Hematopoietic multipotent progenitor cell treated with erythropoietin and hydrocortisone succinate and interleukin-3 and kit ligand, for 4 days (in vitro differentiated cells): ENCODE data around the gene RUFY2.
A peak's percentile ranks its signal among the peaks of the same experiment; 100 is the strongest.
"Not testable (repeated sequence)": the region's sequence is repeated elsewhere in the genome, so short reads cannot be mapped to it uniquely, and the experiment has no call there.

Experiments used
- DNase-seq: peaks from one replicate; pipeline ENCODE4 v3.0.0-alpha.2; 2015

The RUFY2 gene

DNA sequence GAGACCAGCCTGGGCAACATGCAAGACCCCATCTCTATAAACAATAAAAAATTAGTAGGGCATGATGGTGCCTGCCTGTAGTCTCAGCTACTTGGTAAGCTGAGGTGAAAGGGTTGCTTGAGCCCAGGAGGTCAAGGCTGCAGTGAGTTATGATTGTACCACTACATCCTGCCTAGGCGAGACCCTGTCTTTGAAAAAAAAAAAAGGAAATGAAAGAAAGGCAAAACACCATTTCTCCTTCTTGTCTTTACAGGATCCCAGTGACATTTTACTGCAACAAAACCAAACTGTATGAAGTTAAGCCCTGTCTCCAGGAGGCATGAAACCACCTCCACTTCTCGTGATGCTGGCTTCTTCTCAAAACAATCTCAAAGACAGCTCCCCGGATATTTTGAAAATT, 44.5 kb downstream of the RUFY2 start:
- DNase-seq = no peak

DNA sequence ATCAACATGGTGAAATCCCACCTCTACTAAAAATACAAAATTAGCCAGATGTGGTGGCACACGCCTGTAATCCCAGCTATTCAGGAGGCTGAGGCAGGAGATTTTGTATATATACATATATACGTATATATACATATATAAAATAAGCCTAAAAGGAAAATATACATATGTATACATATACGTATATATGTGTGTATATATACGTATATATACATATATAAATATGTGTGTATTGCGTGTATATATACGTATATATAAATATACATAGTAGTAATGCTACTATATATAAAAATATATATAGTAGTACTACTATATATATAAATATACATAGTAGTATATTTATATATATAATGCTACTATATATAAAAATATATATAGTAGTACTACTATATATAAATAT, 47.9 kb downstream of the RUFY2 start:
- DNase-seq = no peak

DNA sequence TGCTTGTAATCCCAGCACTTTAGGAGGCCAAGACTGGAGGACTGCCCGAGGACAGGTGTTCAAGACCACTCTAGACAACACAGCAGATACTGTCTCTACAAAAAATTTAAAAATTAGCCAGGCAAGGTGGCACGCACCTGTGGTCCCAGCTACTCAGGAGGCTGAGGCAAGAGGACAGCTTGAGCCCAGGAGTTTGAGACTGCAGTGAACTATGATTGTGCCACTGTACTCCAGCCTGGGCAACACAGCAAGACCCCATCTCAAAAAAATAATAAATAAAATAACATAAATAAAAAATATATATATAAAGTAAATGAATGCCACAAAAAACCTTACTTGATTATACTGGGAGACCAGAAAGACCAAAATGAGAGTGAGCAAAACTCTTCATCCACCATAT, 53.5 kb downstream of the RUFY2 start:
- no peak for DNase-seq

DNA sequence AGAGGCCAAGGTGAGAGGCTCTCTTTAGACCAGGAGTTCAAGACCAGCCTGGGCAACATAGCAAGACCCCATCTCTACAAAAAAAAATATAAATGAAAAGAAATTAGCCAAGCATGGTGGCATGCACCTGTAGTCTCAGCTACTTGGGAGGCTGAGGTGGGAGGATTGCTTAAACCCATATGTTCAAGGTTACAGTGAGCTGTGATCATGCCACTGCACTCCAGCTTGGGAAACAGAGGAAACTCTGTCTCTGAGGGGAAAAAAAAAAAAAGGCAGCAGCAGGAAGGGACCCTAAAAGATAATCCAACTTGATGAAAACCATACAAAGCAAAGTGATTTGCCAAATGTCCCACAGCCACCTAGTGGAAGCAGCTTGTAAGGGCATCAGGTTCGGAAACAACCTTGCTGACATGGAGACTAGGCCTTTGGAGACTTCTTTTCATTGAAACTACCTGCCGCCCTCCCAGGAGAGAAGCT, 58.8 kb downstream of the RUFY2 start:
- DNase-seq = peak; percentile 81

DNA sequence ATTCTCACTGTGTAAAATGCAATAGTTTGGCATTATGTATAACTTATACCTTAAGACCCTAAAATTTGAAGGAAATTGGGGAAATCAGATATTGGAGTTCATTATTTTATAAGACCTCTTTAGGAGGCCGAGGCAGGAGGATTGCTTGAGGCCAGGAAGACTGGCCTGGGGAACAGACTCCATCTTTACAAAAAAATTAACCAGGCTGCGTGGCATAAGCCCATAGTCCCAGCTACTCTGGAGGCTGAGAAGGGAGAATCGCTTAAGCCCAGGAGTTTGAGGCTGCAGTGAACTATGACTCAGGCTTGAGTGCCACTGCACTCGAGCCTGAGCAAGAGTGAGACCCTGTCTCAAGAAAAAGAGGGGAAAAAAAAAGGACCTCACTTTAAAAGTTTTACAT, 60.3 kb downstream of the RUFY2 start:
- no peak for DNase-seq

DNA sequence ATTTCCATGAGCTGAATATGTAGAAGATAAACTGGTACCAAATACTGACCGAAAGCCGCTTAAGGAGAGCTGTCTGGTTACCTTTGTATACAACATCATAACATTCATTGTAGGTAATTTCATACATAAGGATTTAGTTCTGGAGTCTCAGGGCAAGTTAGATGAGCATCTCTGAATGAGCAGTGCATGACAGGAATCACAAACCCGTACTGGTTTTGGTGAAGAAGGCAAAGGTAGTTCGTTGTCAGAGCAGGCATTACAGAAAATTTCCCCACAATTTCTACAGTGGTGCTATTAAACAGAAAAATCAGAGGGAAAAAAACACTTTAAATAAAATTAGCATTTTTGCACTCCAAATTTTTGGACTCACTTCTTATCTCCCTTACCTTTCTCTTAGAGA, 61.5 kb downstream of the RUFY2 start:
- no peak for DNase-seq

DNA sequence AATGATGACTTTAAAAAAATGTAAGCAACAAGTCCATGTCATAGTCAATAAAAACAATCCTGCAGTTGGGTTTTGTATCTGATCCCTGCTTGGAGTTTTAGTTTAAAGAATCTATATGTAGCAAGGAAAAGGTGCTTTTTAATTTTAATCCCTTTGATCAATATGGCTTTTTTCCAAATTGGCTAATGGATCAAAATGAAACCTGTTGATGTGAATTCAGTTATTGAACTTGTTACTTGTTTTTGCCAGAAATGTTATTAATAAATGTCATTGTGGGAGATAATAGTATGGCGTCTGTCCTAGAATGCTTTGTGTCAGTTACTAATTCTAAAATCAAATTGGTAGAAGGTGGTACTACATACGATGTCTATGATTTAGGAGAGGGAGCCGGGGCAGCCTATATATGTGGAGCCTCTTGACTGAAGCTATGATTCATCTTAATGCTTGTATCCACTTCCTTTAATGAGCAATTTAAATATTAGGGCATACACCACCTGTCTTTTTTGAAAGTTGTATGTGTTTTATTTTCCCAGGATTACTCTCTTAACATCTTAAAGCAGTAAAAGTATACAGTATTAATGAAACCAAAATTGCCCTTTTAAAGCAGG, 64.1 kb downstream of the RUFY2 start:
- peak; percentile 22 for DNase-seq

DNA sequence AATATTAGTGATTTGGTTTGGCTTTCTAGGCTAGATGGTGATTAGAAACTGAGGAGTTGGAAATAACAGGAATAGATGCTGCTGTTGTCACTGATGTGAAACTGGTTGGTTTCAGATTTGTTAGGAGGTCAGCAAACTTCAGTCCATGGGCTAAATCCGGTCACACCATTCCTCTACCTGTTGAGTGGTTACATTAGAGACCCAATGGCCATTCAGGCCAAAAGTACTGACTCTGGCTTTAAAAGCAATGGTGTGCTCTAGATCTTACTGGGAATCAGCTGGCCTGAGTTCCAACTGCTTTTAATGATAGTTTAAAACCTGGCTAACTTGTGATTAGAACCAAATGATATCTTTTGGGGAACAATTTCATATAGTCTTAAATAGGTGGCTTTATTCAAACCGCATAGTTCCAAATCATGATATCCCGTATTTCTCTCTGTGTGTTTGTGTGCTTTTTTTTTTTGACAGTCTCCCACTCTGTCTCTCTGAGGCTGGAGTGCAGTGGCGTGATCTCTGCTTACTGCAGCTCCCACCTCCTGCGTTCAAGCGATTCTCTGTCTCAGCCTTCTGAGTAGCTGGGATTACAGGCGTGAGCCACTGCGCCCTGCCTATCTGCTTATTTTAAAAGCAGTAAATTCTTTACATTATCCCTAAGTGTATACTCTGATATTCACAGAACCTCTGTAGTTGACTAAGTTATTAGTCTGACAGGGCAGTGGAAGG, 66.6 kb downstream of the RUFY2 start:
- DNase-seq = no peak

DNA sequence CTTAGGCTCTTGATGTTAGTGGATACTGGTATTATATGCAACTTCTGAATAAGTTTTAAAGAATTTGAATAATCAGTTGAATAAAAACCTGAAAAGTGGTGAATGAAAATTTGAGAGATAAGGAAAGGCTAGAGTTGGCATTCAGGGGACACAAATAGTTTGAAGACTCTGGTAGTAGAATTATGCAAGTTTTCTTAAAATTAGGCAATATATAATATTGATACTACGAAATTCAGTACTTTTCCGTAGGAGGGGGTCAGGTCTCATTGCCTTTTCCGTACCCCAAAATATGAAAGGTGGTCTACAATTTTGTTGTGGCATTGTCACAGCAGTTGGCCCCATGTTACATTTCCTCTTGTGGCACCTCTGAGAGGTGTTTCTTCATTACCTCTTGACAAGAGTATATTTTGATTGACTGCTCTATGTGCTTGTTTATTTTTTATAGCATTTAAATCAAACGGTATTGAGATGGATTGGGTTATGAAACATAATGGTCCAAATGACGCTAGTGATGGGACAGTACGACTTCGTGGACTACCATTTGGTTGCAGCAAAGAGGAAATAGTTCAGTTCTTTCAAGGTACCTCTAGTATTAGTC, 70.2 kb downstream of the RUFY2 start:
- no peak for DNase-seq

DNA sequence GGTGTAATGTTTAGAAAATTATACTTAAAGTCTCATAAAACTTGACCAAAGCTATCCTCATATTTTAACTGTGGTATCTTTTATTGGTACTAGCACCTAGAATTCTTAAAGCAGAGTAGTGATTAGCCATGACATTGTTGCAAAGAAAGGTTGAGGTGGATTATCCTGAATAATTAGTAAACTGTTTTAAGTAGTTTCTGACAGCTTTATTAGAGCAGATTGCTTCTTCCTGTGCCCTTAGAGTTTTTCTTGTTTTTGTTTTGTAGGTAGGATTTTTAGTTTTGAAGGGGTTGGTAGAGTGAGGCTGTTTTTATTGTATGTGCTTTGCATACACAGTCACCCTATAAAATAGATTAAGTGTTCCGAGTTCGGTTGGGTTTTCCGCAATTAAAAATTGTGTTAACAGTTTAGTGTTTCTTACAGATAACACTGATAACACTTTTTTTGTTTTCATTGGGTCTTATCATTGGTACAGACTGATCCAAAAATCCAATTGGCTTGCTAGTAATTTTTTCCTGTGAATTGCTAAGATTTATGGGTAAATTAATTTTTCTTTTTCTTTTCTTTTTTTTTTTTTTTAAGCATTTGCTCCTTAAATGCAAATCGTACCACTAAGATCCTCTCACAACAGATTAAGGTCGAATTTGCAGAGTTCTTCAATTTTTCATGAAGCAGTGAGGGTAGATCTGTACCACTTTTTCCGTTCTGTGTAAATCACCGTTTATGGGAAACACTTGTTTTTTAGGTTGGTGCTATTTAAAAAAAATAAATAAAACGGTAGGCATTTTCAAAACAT, 72.2 kb downstream of the RUFY2 start:
- peak; percentile 34 for DNase-seq

DNA sequence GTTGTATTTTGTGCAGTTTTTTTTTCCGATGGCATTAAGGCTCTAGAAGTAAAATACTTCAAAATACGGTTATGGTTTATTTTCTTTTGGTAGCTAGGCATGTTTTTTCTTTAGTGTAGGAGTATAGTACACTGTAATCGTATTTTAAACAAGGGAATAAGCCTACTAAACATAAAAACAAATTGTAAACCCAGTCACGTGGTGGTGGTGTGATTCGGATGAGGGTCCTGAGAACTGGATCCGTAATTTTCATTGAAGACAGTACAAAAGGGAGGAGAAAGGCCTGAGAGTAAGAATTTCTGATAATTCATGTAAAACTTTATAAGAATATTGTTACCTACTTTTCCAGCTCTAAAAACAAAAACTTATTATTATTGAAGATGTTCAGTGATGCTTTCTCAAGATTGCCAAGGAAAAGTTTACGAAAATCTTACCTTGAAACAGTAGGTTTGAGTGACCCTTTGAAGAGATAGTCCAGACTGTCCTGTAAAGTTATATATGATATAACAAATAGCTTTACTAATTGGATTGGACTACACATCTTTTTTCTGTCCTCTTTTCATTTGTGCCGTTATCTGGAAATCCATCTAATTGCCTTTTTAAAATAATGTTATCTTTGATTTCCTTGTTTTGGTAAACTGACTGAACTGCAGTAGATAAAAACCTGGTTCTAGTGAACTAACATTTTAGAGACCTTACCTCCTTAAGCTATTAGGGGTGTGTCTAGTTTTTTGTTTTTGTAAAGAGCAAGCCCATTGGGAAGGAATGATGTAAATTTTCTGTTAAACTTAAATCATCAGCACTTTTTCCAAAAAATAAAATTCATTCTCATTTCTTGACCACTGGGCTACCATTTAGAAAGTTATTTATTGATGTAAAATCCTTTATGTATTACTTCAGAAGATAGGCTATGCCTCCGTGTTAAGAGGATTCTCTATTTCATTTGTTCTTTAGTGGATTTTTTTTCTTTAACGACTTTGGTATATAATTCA, 73.3 kb downstream of the RUFY2 start:
- DNase-seq = peak; percentile 47

DNA sequence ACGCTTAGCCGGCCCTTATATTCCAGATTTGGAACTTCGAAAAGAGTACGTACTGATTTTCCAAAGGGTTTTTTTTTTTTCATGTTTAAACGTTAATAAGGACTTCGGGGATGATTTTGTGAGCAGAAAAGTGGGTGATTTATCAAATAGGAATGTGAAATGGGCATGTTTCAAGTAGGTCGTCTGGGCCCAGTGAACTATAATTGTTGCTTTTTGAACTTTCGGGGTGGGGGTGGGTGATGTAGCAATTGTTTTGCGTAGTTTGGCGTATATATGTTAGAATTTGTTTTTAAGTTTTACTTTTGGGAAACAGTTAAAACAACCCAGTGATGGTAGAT, 74.0 kb downstream of the RUFY2 start:
- DNase-seq = no peak

DNA sequence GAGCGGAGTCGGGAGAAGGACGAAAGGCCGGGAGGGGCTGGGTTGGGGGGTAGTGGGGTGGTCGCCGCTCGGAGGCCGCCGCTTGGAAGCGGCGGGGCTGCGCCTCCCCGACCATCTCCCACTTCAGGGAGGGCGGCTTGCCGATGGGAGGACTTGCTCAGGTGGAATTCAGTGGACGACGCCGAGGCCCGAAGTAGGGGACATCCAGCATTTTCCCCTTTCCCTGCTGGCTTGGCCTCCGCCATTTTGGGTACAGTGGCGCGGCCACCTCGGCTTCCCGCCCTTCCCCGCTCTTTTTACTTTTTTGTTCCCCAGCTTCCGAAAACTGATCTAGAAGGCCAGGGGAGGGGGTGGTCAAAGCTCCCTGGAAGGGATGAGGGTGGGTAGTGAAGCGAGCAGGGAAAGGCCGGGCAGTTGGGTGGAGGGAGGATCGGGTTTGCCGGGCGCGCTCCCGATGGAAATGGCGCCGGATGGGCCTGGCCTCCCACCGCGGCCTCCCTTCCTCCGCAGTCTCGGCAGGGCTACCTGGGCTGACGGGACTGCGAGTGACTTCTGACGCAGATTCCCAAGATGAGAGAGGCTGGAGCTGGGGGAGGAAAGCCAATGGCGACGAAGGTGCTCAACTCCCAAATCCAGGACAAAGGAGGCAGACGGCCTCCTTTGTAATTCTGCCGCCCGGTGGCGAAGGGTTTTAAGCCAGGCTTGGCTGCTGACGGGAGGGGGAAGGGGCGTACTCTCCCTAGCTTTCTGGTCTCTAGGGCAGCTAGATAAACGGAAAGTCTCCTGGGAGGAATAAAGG, 74.6 kb downstream of the RUFY2 start, which contains the start of gene PBLD:
TSS of gene PBLD (minus strand) at position 670 of the 799 bp plus-strand sequence. CDS start 26,084 bp downstream, outside the sequence.
- peak; percentile 92 for DNase-seq

DNA sequence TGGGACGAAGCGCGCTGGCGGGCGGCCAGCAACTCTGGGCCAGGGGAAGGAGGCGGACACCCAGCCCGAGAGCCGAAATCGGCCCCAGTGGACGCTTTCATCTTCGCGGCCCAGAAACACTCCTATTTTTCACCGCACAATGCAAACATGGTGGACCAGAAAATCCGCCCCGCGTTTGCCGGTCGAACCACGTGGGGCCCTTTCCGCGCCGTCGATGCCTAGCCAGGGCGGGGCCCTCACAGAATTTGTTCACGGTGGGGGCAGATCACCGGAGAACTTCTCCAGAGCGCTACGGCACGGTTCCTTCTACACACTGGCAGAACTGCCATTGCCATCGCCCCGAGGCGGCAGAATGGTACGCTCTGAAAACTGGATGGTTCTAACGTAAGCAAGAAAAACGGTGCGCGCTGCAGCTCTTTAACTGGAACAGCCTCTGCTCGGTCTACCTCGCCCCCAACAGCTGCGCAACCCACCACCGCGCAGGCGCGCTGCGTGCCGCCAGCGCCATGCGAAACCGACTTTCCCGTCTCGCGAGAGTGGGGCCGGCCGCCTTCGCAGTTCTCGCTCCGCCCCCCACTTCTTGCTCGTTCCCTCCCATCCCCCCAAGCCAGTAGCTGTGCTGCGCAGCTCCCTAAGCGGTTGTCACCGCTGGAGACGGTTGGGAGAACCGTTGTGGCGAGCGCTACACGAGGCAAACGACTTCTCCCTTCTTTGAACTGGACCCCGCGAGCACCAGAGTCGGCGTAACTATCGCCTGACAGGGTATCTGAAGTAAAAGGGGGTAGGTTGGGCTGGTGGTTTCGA, 75.4 kb downstream of the RUFY2 start, which contains the start of gene HNRNPH3:
TSS of gene HNRNPH3 (plus strand) at position 610 of the 804 bp plus-strand sequence. CDS start 5,158 bp downstream, outside the sequence.
- peak; percentile 99 for DNase-seq

DNA sequence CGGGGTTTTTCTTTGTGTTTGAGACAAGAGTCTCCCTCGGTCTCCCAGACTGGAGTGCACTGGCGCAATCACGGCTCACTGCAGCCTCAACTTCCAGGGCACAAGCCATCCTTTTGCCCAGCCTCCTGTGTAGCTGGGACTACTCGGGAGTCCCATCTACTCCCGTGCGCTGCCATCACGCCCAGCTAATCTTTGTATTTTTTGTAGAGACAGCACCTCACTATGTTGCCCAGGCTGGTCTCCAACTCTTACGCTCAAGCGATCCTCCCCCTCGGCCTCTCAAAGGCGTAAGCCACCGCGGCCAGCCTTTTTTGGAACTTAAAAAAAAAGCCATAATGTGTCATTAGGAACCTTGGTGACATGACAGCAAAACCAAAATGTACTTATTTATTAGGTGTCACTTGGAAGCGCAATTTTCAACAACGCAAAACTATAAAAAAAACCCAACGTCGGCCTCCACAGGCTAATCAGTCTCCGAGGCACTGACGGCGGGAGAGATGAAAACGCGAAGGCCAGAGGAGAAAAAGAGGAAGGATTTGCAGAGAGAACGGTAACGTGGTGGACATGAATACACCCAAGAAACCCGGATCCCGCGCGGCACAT, 76.1 kb downstream of the RUFY2 start:
- no peak for DNase-seq

DNA sequence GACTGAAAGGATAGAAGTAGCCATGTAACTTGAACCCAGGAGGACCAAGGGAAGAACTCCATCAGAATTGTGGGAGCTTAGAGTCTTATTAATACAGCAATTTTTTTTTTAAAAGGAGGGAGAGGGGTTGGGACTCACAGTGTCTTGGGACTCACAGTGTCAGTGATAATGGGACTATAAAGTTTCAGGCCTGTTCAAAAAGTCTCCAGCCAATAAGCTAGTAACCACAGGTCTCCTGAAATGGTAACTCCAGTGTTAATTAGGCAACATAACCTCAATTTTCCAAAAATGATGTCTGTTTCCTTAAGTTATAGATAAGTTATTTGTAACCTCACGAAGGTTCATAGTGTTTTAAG, 77.6 kb downstream of the RUFY2 start:
- DNase-seq = no peak

DNA sequence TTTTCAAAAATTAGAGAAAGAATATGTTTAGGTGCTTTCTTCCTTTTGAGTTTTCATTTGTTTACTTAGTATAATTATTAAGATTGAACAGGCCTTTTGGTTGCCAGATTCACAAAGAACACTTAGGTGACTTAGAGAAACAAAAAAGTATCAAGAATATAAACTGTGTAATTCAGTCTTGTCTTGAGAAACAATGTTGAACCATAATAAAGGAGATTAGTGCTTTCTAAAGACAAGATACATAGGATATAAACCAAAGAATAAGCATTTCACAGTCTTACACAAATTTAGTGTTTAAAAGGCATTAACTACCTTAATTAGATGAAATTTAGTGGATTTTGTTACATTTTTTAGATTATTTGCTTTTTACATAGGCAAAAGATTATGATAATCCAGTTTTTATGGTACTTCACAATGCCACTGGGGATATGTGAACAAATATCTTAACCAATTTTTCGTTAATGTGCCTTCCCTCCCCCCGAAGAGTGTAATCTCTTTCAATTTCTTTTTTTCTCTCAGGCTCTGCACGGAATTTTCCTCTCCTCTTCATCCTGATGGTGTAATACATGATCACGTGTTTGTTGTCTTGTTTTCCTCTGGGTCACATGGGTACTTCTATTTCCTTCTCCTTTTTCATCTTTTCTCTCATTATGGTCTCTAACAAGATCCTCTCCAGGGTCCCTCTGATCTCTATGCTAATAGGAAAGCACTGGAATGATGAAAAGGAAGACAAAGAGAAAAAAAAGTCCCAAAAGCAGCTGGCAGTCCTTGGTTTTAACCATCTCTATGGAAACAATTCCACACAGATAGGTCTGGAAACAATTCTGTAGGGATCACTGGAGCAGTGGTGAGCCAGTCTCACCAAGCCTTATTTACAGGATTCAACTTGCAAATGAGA, 78.9 kb downstream of the RUFY2 start:
- peak; percentile 85 for DNase-seq

DNA sequence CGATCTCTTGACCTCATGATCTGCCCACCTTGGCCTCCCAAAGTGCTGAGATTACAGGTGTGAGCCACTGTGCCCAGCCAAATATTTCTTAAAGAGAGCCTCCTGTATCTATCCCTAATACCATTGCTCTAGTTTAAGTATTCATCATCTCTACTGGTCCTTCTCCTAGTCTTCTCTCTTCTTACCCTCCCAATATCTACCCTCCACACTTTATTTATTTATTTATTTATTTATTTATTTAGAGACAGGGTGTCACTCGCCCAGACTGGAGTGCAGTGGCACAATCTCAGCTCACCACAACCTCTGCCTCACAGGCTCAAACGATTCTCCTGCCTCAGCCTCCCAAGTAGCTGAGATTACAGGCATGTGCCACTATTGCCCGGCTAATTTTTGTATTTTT, 82.7 kb downstream of the RUFY2 start:
- DNase-seq = not testable (repeated sequence)
